Right lobe of liver (tissue), 6 donors: Measurements from ENCODE around the gene ATOH8. TPM values are rescaled to one million over a fixed set of nuclear protein-coding genes. Genes with fewer than 3 reads are reported as not detected.

Experiments
- ATAC-seq, 4 donors: fragments of 200-7000 bp; cut with Tn5 transposase; one replicate each; pipeline ENCODE4 v1.9.1; 2020; ENCODE audit warnings: mild to moderate bottlenecking in 4 of 4, moderate library complexity in 4 of 4
- DNase-seq, 3 donors: peaks; one replicate each; pipeline ENCODE4 v3.0.0-alpha.2; 2020
- H3K27ac ChIP-seq, 3 donors: fragments of 200-600 bp; one replicate each; pipeline ENCODE4 v1.8.0; 2022
- H3K27me3 ChIP-seq, 2 donors: fragments of 200-600 bp; one replicate each; pipeline ENCODE4 v1.8.0; 2022
- H3K36me3 ChIP-seq, 4 donors: fragments of 200-600 bp; sonication (generic) in 1 of 4; one replicate each; pipeline versions ENCODE4 v1.5.1 to v1.8.0; 2017 to 2022; ENCODE audit warnings: control low read depth in 1 of 4
- H3K4me1 ChIP-seq, 4 donors: fragments of 200-600 bp; sonication (generic) in 1 of 4; one replicate each; pipeline versions ENCODE4 v1.5.1 to v1.8.0; 2017 to 2022; ENCODE audit warnings: control low read depth in 1 of 4
- H3K4me3 ChIP-seq, 3 donors: fragments of 200-600 bp; one replicate each; pipeline ENCODE4 v1.8.0; 2022
- H3K9me3 ChIP-seq, 4 donors: fragments of 200-600 bp; sonication (generic) in 1 of 4; one replicate each; pipeline versions ENCODE4 v1.5.1 to v1.8.0; 2017 to 2022; ENCODE audit warnings: control low read depth in 1 of 4
- POLR2A ChIP-seq: fragments of 450-650 bp; IDR thresholded peaks from one replicate; pipeline ENCODE4 v1.6.1; 2017; ENCODE audit warnings: antibody characterized with exemption, mild to moderate bottlenecking
- WGBS: methylation state at CpG from one replicate; pipeline ENCODE4 v1.1.6; 2018; ENCODE audit warnings: low coverage, low lambda C conversion rate; ENCODE audit not compliant: insufficient coverage; ENCODE audit errors: missing lambda C conversion rate; 5-methylcytosine and 5-hydroxymethylcytosine counted together
- intact Hi-C, 2 donors: fragments of 100-400 bp; cut with DNase I; formaldehyde crosslinking; loops; one replicate each; pipeline versions ENCODE4 v1.11.2 to v1.14.1; 2022
- total RNA-seq, 6 experiments: library from RNA; depleted of rRNA in 2 of 6; stranded (reverse); fragments of >200 nt in 2 of 6; fragmentation: NEBNext Ultra II Directional in 3 of 6; extraction: Animal tissue kit (Norgen Biotek cat#: 25700) in 3 of 6; gene quantifications; one replicate each; pipeline versions ENCODE4 v1.1.0 to v1.2.4, GENCODE V29; 2016 to 2023
- TF ChIP-seq, protein P1 (sequence below), 4 donors: fragments of 200-600 bp in 3 of 4; fragments of 450-650 bp in 1 of 4; IDR thresholded peaks; one replicate each; pipeline versions ENCODE4 v1.5.1 to v1.8.0; 2016 to 2022; ENCODE audit warnings: antibody characterized with exemption in 4 of 4, mild to moderate bottlenecking in 2 of 4
- donor health status: DM: no; HTN: yes; CAD: no.
- donor health status: DM: no; HTN: no; CAD: no.
- donor health status: DM: no; HTN: no; CAD: no.
- donor health status: DM: no; HTN: yes; CAD: no.
- donor health status: DM: no; HTN: yes; CAD: no.

ATOH8 gene
- total RNA-seq, 6 experiments from 2014 or later, result 5.3 to 78.0 (median 46.2) TPM

DNA sequence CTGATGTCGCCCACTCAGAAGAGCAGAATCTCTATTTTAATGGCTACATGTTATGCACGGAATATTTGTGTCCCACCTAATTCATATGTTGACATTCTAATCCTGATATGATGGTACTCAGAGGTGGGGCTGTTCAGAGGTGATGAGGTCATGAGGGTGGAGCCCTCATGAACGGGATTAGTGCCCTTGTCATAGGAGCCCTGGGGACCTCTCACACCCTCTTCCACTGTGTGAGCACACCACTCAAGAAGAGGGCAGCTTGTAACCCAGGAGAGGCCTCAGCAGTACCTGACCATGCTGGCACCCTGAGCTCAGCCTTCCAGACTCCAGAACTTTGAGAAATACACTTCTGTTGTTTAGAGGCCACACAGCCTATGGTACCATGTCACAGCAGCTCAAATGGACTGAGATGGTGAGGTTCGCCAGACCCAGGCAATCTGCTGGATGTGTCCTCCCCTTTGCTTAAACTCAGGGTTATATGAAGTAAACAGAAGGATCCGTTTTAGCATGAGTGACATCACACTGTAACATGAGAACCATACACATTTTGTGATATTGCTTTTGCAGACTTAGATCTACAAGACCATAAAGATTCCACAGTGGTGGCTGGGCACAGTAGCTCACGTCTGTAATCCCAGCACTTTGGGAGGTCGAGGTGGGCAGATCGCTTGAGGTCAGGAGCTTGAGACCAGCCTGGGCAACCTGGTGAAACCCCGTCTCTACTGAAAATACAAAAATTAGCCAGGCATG, 48.7 kb downstream of the ATOH8 start:
- peak in 1 of 3 donors; percentile 24 for DNase-seq
- H3K36me3 ChIP-seq, result no peaks in the 10 kb centered on the region
- H3K9me3 ChIP-seq, result no peaks in the 10 kb centered on the region
- no peak for TF ChIP-seq POLR2A
- TF ChIP-seq, protein P1, sequence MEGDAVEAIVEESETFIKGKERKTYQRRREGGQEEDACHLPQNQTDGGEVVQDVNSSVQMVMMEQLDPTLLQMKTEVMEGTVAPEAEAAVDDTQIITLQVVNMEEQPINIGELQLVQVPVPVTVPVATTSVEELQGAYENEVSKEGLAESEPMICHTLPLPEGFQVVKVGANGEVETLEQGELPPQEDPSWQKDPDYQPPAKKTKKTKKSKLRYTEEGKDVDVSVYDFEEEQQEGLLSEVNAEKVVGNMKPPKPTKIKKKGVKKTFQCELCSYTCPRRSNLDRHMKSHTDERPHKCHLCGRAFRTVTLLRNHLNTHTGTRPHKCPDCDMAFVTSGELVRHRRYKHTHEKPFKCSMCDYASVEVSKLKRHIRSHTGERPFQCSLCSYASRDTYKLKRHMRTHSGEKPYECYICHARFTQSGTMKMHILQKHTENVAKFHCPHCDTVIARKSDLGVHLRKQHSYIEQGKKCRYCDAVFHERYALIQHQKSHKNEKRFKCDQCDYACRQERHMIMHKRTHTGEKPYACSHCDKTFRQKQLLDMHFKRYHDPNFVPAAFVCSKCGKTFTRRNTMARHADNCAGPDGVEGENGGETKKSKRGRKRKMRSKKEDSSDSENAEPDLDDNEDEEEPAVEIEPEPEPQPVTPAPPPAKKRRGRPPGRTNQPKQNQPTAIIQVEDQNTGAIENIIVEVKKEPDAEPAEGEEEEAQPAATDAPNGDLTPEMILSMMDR (IDR thresholded peaks at IDR 0.05), result no peak
- intact Hi-C loops, result no loop called here
- H3K27me3 ChIP-seq, result no peaks in the 10 kb centered on the region
- ATAC-seq, result no peak
- peaks cover 0 to 55% (median 22%) of the 10 kb centered on the region in 4 donors for H3K4me1 ChIP-seq
- no peak overlapping the region for H3K27ac ChIP-seq
- no peak overlapping the region for H3K4me3 ChIP-seq
- WGBS, result 91% methylated on average over 6 of the region's 9 CpGs

DNA sequence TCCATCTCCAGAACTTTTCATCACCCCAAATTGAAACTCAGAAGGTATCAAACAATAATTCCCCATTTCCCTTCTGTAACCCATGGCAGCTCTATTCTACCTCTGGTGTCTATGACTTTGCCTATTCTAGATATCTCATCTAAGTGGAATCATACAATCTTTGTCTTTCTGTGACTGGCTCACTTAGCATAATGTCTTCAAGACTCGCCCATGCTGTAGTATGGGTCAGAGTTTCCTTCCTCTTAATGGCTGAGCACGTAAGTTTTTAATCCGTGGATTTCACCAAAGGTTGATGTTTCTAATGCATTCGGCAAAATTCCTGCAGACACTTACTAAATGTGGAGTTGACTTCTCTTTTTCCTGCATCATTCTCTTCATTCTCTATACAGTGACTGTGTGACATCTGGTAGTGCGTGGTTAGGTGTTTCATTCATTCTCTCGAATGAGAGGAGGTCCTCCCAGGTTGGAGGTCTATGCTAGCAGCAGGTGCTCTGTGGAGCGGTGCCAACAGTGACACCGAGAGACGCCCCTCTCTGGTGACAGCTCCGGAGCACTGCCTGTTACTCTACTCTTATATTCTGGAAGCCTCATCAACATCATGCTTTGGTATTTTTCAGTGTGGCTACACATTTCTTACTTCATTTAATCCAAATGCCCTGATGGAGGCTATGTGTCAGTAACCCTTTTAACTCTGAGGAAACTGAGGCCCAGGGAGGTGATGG, 50.1 kb downstream of the ATOH8 start:
- H3K36me3 ChIP-seq, result no peaks in the 10 kb centered on the region
- peak in 1 of 3 donors; percentile 36 for DNase-seq
- no peak overlapping the region for H3K4me3 ChIP-seq
- H3K4me1 ChIP-seq, result peaks cover 0 to 50% (median 18%) of the 10 kb centered on the region in 4 donors
- intact Hi-C loops, result no loop called here
- no peaks in the 10 kb centered on the region for H3K9me3 ChIP-seq
- ATAC-seq, result no peak
- 82% methylated on average over 9 of the region's 10 CpGs for WGBS
- H3K27ac ChIP-seq, result no peak overlapping the region
- H3K27me3 ChIP-seq, result no peaks in the 10 kb centered on the region
- TF ChIP-seq POLR2A, result no peak
- TF ChIP-seq, protein P1 (IDR thresholded peaks at IDR 0.05), result no peak

DNA sequence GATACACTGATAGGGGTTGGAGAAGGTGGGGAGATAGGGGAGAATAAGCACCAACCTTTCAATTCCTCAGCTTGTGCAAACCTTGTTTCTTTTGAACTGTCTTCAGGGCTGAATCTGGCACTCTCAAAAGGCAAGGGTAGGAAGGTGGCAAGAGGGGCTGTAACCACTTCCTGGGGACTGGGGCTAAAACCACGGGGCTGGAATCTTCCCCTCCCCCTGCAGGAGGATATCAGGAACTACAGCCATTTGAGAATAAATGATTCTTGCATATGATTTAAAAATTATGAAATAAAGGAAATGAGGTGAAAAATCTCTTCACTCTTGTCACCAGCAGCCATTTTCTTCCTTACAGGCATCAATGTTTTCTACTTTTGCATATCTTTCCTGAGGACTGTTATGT, 50.8 kb downstream of the ATOH8 start:
- ATAC-seq (no peak), DNase-seq (peak in 1 of 3 donors; percentile 35)
- no peaks in the 10 kb centered on the region for H3K9me3 ChIP-seq
- no peaks in the 10 kb centered on the region for H3K27me3 ChIP-seq
- no peaks in the 10 kb centered on the region for H3K36me3 ChIP-seq
- intact Hi-C loops, result no loop called here
- H3K4me1 ChIP-seq, result peaks cover 0 to 46% (median 15%) of the 10 kb centered on the region in 4 donors
- no peak overlapping the region for H3K27ac ChIP-seq
- TF ChIP-seq POLR2A, result no peak
- TF ChIP-seq, protein P1 (IDR thresholded peaks at IDR 0.05), result peak; percentile 38 to 58 (median 46)
- no peak overlapping the region for H3K4me3 ChIP-seq
- 0% methylated on average over 1 of the region's 1 CpG for WGBS

DNA sequence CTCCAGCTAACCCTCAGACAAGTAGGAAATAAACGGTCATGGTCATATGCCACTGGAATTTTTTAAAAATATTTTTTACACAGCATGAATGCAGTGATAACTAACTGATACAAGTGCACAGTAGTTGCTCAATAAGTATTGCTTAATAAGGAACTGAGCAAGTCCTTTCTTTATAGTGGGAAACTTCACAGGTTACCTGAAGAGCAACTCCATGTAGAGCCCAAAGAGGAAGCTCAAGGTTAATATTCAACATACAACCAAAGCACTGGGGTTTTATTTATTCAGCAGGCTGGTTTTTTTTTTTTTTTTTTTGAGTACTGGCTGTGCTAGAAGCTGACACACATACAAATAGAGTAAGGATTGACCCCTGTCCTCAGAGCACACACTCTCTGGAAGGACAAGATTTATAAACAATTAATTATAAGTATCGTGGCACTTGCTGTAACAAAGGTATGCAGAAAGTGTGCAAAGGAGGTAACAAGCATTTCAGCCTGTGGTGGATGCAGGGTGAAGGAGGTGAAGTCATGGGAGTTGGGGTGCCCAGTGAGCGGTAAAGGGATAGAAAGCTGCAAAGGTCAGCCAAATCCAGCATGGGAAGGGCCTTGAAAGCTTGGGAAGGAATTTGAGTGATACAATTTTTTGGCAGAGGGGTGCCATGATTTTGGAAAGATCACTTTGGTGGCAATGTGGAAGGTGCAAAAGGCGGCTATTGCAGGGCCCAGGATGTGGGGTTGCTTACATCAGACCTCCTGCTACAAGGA, 52.7 kb downstream of the ATOH8 start:
- WGBS, result 19% methylated on average over 4 of the region's 4 CpGs
- peak; percentile 83 to 89 (median 86) for ATAC-seq
- H3K36me3 ChIP-seq, result no peaks in the 10 kb centered on the region
- no peaks in the 10 kb centered on the region for H3K27me3 ChIP-seq
- intact Hi-C loops, result no loop called here
- peaks cover 0 to 36% (median 10%) of the 10 kb centered on the region in 4 donors for H3K4me1 ChIP-seq
- peak in 1 of 3 donors; percentile 79 for DNase-seq
- H3K9me3 ChIP-seq, result no peaks in the 10 kb centered on the region
- H3K27ac ChIP-seq, result peak overlapping the region; percentile 18 to 79 (median 73)
- no peak overlapping the region for H3K4me3 ChIP-seq
- TF ChIP-seq POLR2A, result peak; percentile 18
- TF ChIP-seq, protein P1 (IDR thresholded peaks at IDR 0.05), result no peak
